HCT116 (cell line): ENCODE results near the gene TNFAIP8. TPM values are rescaled to one million over a fixed set of nuclear protein-coding genes. Genes with fewer than 3 reads are reported as not detected.

Experiments
- CBX3 ChIP-seq: IDR thresholded peaks from 2 replicates; pipeline ENCODE4 v1.6.1; 2012; ENCODE audit warnings: low read depth
- EGR1 ChIP-seq: IDR thresholded peaks from 2 replicates; pipeline ENCODE4 v1.6.1; 2012; ENCODE audit warnings: low read depth
- ELF1 ChIP-seq: IDR thresholded peaks from 2 replicates; pipeline ENCODE4 v1.6.1; 2012; ENCODE audit warnings: low read depth, borderline replicate concordance
- JUND ChIP-seq: IDR thresholded peaks from 2 replicates; pipeline ENCODE4 v1.6.1; 2012
- POLR2A ChIP-seq: IDR thresholded peaks from 2 replicates; pipeline ENCODE4 v1.7.0; 2011; ENCODE audit warnings: borderline replicate concordance; ENCODE audit not compliant: insufficient read depth, insufficient read length; ENCODE audit errors: extremely low read depth
- ZFX ChIP-seq: fragments of 450-650 bp; IDR thresholded peaks from 2 replicates; pipeline ENCODE4 v1.6.1; 2017
- total RNA-seq: library from RNA; stranded (reverse); gene quantifications from one replicate; pipeline ENCODE4 v1.2.1, GENCODE V29; 2021; ENCODE audit not compliant: unreplicated experiment
- TF ChIP-seq, protein P1 (sequence below): IDR thresholded peaks from 2 replicates; pipeline ENCODE4 v1.6.1; 2012; ENCODE audit warnings: low read depth
- TF ChIP-seq, protein P2 (sequence below), 3 experiments: fragments of 200-600 bp in 1 of 3; sonication (generic) in 1 of 3; IDR thresholded peaks in 2 of 3; conservative IDR thresholded peaks in 1 of 3; 2 replicates each; pipeline ENCODE4 v1.5.1; 2012 to 2017; ENCODE audit warnings: low read depth in 2 of 3, low read length in 2 of 3, antibody characterized with exemption in 1 of 3, borderline replicate concordance in 1 of 3, control low read depth in 1 of 3, mild to moderate bottlenecking in 1 of 3, mixed read lengths in 1 of 3, mixed run types in 1 of 3, moderate library complexity in 1 of 3; ENCODE audit not compliant: insufficient read depth in 1 of 3
- TF ChIP-seq, protein P3 (sequence below): IDR thresholded peaks from 2 replicates; pipeline ENCODE4 v1.6.1; 2012

The TNFAIP8 gene
- total RNA-seq, 1 experiment from 2014 or later: 18.4 TPM

DNA sequence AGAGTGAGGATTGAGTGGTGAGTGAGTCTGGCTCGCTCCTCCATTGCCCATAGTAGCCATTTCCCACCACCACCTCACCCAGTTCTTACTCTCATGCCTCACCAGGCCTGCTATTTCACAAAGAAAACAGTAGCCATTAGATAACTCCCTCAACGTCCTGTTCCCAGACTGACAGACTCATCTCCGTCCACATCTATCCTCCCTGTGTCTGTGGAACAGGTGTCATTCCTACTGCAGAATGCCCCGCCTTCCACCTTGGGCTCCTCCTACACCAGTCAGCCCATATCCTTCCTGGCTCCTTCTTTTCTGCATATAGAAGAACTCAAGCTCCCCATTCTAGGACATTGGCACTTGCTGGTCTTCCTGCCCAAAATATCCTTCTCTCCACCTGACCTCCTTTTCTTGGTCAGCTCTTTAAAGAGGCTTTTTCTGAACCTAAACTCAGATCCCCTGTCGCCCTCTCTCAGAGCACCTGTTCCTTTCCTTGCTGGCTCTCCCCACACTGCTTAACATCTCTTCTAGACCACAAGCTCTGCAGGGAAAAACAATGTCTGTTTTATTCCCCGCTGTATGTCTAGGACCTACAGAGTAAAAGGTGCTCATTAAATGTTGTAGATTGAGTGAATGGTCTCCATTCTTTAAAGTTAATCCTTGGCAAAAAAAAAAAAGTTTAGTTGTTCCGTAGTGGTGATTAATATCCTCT is 3.2 kb downstream of the TNFAIP8 start (continued):
- TF ChIP-seq, protein P1, sequence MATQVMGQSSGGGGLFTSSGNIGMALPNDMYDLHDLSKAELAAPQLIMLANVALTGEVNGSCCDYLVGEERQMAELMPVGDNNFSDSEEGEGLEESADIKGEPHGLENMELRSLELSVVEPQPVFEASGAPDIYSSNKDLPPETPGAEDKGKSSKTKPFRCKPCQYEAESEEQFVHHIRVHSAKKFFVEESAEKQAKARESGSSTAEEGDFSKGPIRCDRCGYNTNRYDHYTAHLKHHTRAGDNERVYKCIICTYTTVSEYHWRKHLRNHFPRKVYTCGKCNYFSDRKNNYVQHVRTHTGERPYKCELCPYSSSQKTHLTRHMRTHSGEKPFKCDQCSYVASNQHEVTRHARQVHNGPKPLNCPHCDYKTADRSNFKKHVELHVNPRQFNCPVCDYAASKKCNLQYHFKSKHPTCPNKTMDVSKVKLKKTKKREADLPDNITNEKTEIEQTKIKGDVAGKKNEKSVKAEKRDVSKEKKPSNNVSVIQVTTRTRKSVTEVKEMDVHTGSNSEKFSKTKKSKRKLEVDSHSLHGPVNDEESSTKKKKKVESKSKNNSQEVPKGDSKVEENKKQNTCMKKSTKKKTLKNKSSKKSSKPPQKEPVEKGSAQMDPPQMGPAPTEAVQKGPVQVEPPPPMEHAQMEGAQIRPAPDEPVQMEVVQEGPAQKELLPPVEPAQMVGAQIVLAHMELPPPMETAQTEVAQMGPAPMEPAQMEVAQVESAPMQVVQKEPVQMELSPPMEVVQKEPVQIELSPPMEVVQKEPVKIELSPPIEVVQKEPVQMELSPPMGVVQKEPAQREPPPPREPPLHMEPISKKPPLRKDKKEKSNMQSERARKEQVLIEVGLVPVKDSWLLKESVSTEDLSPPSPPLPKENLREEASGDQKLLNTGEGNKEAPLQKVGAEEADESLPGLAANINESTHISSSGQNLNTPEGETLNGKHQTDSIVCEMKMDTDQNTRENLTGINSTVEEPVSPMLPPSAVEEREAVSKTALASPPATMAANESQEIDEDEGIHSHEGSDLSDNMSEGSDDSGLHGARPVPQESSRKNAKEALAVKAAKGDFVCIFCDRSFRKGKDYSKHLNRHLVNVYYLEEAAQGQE: no peak
- no peak for TF ChIP-seq CBX3
- TF ChIP-seq ZFX: no peak
- no peak for TF ChIP-seq EGR1
- no peak for TF ChIP-seq ELF1
- TF ChIP-seq, protein P2, sequence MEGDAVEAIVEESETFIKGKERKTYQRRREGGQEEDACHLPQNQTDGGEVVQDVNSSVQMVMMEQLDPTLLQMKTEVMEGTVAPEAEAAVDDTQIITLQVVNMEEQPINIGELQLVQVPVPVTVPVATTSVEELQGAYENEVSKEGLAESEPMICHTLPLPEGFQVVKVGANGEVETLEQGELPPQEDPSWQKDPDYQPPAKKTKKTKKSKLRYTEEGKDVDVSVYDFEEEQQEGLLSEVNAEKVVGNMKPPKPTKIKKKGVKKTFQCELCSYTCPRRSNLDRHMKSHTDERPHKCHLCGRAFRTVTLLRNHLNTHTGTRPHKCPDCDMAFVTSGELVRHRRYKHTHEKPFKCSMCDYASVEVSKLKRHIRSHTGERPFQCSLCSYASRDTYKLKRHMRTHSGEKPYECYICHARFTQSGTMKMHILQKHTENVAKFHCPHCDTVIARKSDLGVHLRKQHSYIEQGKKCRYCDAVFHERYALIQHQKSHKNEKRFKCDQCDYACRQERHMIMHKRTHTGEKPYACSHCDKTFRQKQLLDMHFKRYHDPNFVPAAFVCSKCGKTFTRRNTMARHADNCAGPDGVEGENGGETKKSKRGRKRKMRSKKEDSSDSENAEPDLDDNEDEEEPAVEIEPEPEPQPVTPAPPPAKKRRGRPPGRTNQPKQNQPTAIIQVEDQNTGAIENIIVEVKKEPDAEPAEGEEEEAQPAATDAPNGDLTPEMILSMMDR (IDR thresholded peaks at IDR 0.05 in 2 of 3, conservative IDR thresholded peaks at IDR 0.05 in 1 of 3; ENCODE audit: borderline replicate concordance in 1 of 3, insufficient read depth in 1 of 3, low read depth in 2 of 3, low read length in 2 of 3): no peak
- TF ChIP-seq, protein P3, sequence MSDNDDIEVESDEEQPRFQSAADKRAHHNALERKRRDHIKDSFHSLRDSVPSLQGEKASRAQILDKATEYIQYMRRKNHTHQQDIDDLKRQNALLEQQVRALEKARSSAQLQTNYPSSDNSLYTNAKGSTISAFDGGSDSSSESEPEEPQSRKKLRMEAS: no peak
- no peak for TF ChIP-seq POLR2A
- no peak for TF ChIP-seq JUND
